ENCODE results near the gene OR3A2.

- TF ChIP-seq, protein P1, sequence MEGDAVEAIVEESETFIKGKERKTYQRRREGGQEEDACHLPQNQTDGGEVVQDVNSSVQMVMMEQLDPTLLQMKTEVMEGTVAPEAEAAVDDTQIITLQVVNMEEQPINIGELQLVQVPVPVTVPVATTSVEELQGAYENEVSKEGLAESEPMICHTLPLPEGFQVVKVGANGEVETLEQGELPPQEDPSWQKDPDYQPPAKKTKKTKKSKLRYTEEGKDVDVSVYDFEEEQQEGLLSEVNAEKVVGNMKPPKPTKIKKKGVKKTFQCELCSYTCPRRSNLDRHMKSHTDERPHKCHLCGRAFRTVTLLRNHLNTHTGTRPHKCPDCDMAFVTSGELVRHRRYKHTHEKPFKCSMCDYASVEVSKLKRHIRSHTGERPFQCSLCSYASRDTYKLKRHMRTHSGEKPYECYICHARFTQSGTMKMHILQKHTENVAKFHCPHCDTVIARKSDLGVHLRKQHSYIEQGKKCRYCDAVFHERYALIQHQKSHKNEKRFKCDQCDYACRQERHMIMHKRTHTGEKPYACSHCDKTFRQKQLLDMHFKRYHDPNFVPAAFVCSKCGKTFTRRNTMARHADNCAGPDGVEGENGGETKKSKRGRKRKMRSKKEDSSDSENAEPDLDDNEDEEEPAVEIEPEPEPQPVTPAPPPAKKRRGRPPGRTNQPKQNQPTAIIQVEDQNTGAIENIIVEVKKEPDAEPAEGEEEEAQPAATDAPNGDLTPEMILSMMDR (optimal IDR thresholded peaks at IDR 0.05 in 1 of 3, IDR thresholded peaks at IDR 0.05 in 1 of 3, conservative IDR thresholded peaks at IDR 0.05 in 1 of 3; ENCODE audit: extremely low read depth in 1 of 3, insufficient read depth in 2 of 3, low read length in 3 of 3) = no peak
- TF ChIP-seq EZH2 (IDR thresholded peaks at IDR 0.05; ENCODE audit: low read length) = no peak
These were observed 90.5 kb downstream of the OR3A2 start for GRCh38 chr17:3295632-3296031.
